Measurements from ENCODE around the gene LZTS3.

Gene LZTS3

GRCh38 chr20:3165473-3166337, 7.6 kb downstream of the LZTS3 start:
- peak; percentile 69 for DNase-seq (ENCODE audit: low read depth)
- H3K4me3 ChIP-seq (ENCODE audit: low read depth, low read length) = no peak overlapping the region

GRCh38 chr20:3164763-3165410, 8.5 kb downstream of the LZTS3 start:
- no peak for TF ChIP-seq CTCF (conservative IDR thresholded peaks at IDR 0.05; ENCODE audit: low read depth, low read length)
- no peak overlapping the region for H3K4me3 ChIP-seq (ENCODE audit: low read depth, low read length)
- no peak for DNase-seq (ENCODE audit: low read depth)

More at GRCh38 chr20:3165473-3166337, 7.6 kb downstream of the LZTS3 start:
- TF ChIP-seq CTCF (conservative IDR thresholded peaks at IDR 0.05; ENCODE audit: low read depth, low read length) = no peak

GRCh38 chr20:3164043-3164762, 9.1 kb downstream of the LZTS3 start:
- H3K4me3 ChIP-seq (ENCODE audit: low read depth, low read length) = no peak overlapping the region
- DNase-seq (ENCODE audit: low read depth) = no peak
- TF ChIP-seq CTCF (conservative IDR thresholded peaks at IDR 0.05; ENCODE audit: low read depth, low read length) = no peak

DNA sequence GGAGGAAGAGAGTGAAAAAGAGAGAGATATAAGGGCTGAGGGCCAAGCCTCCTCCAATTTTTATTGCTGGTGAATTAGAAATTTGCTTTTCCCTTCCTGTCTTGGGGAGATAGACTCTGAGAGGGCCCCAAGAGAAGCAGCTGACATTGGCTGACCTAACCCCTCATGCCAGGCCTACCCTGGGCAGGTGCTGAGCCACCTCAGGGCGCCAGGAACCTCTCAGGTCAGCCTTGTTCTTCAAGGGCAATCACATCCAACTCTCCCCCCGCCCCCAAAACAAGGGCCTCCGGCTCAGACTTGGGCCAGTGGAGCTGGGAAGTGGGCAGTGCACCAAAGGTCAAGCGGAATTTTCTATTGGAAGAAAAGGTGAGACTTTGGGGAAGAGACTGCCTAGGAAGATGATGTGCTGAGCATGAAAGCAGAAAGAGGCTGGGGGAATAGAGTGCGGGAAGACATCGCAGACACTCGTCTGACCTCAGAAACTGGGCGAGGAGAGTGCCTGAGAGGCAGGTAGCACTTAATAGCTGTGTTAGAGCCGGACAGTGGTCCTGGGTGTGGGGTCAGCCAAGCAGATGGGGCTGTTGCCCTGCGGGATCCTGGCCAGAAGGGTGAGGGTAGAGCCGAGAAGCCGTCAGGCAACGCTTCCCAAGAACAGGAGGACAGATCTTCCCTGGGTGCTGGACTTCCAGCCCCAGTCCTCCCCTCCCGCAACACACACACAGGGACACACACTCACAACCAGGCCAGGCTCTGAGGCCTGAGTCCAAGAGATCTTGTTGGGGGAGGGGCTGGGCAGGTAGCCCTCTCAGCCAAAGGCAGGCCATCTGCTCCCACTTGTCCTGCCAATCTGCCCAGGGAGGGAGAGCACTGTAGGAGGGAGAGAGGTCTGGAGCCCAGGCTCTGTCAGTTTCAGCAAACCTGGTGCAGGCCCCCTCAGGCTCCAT, 10.0 kb downstream of the LZTS3 start:
- DNase-seq (ENCODE audit: low read depth) = no peak
- TF ChIP-seq CTCF (conservative IDR thresholded peaks at IDR 0.05; ENCODE audit: low read depth, low read length) = no peak
- H3K4me3 ChIP-seq (ENCODE audit: low read depth, low read length) = no peak overlapping the region

DNA sequence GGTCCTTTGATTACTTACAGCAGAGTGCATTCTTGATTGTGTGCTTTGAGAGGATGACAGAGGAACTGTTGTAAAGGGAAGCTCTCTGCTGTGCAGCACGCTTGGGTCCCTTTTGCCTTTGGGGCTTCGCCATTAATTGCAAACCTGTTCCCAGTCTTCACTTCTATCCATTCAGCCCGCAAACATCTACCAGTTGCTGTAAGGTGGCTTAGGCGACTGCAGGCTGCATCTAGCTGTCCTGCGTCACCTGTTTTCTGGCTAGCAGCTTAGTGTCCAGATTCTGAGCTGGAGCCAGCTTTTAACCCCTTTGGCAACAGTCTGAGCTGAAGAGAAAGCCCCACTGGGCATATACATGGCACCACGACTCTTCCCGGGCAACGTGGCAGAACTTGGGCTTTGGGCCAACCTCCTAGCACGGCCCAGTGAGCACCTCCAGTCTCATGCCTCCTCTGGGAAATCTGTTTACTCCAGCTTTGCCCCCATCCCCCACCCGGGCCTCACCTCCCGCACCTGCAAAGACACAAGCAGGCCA, 11.2 kb downstream of the LZTS3 start:
- H3K4me3 ChIP-seq (ENCODE audit: low read depth, low read length) = no peak overlapping the region
- DNase-seq (ENCODE audit: low read depth) = no peak
- no peak for TF ChIP-seq CTCF (conservative IDR thresholded peaks at IDR 0.05; ENCODE audit: low read depth, low read length)

Data from choroid plexus epithelial cell (primary cell).